ENCODE measurements around the gene CAPRIN2. TPM values are rescaled to one million over a fixed set of nuclear protein-coding genes. Genes with fewer than 3 reads are reported as not detected.

Gene CAPRIN2
- total and polyA plus RNA-seq, 2 of the 8 experiments (the other 6 are each of a cell fraction or from before 2014, with no cell fraction given) = 24.8 to 52.0 TPM

DNA sequence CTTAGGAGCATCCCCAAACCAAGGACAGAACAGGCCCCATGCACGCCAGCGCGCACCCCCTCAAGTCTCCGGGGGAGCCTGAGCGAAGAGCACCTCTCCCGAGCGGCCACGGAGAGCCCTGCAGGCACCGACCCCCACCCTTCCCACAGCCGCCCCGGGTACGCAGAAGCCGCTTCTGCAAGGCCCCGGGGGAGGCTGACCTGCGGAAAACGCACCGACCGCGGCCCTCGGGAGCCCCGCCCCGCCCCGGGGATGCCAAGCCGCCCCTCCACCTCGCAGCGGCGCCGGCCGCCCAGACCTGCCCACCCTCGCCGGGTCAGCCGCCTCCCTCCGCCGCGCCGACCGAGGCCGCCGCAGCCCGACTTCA is 385 bp downstream of the CAPRIN2 start:
- peak overlapping the region; percentile 52 for H3K56ac ChIP-seq (replicated peaks; ENCODE audit: insufficient read length, low read depth, low read length)
- peak overlapping the region; percentile 68; the same call in 1 of the 2 replicates for H3K27ac ChIP-seq (ENCODE audit: low read depth, low read length)
- H3K4me1 ChIP-seq (replicated peaks in 1 of 4; ENCODE audit: control insufficient read depth in 3 of 4, insufficient read depth in 4 of 4, low read length in 3 of 4) = peaks cover 3 to 6% (median 4%) of the 10 kb centered on the region in 4 experiments; a peak in 5 of 7 replicates
- H3K23me2 ChIP-seq (ENCODE audit: low read depth, low read length) = peaks cover 10% of the 10 kb centered on the region
- no peaks in the 10 kb centered on the region for H3K27me3 ChIP-seq (replicated peaks in 1 of 4; ENCODE audit: control insufficient read depth in 3 of 4, extremely low read depth in 1 of 4, insufficient read depth in 3 of 4, low read length in 3 of 4)
- H2AFZ ChIP-seq (ENCODE audit: low read length) = peak overlapping the region; percentile 68; the same call in 1 of the 2 replicates
- no peak overlapping the region for H2BK20ac ChIP-seq (ENCODE audit: low read length)
- no peak overlapping the region for H3K23ac ChIP-seq (ENCODE audit: insufficient read length)
- no peaks in the 10 kb centered on the region; the same call in 1 of the 2 replicates for H3K79me1 ChIP-seq (ENCODE audit: low read depth, low read length)
- peak overlapping the region; percentile 38; the same call in 1 of the 2 replicates for H2BK5ac ChIP-seq (ENCODE audit: low read depth, low read length)
- H3K9me3 ChIP-seq (ENCODE audit: insufficient read depth in 2 of 2, low read depth in 1 of 2, low read length in 1 of 2) = no peaks in the 10 kb centered on the region
- CTCF ChIA-PET (ENCODE audit: partially characterized antibody) = interaction anchor here (0.8 to 3.7 kb wide), 15 partner anchors 10 to 789 kb away, joined by 3 to 30 read pairs (median 6); no protein-coding TSS in a partner anchor
- no CpG with 5 or more reads among the region's 40 CpGs for WGBS, 2 experiments (ENCODE audit: extremely low coverage in 1 of 2, insufficient coverage in 1 of 2, insufficient read length in 1 of 2, insufficient replicate concordance in 2 of 2, low coverage in 1 of 2, low lambda C conversion rate in 2 of 2, missing lambda C conversion rate in 1 of 2)
- H4K8ac ChIP-seq (ENCODE audit: extremely low read depth, insufficient read depth, low read length) = 0 out of 2 replicates have a peak overlapping the region, but pooled peaks have one; percentile 75
- FAIRE-seq (no peak), DNase-seq (ENCODE audit: low read depth in 1 of 2, low spot score in 2 of 2) (no peak)
- peak overlapping the region; percentile 56 to 86 (median 72) for H3K9ac ChIP-seq (replicated peaks in 1 of 4; ENCODE audit: extremely low read depth in 1 of 4, low read depth in 3 of 4, low read length in 3 of 4)
- no peak overlapping the region for H2AK5ac ChIP-seq (ENCODE audit: low read depth, low read length)
- H3K79me2 ChIP-seq (ENCODE audit: control insufficient read depth in 1 of 2, insufficient read depth in 2 of 2, low read length in 2 of 2) = peaks cover 0 to 48% of the 10 kb centered on the region in 2 experiments; a peak in 3 of 4 replicates
- H4K91ac ChIP-seq (replicated peaks; ENCODE audit: insufficient read length, low read length) = peak overlapping the region; percentile 46
- H3K4me3 ChIP-seq (ENCODE audit: extremely low read depth in 1 of 4, insufficient read depth in 2 of 4, low read depth in 3 of 4, low read length in 4 of 4) = peak overlapping the region; percentile 70 to 98 (median 86)
- H2BK120ac ChIP-seq (replicated peaks; ENCODE audit: low read depth, low read length) = no peak overlapping the region
- H3K4me2 ChIP-seq (ENCODE audit: insufficient read depth in 1 of 2, low read depth in 2 of 2, low read length in 2 of 2) = peak overlapping the region; percentile 80 to 97
- H2BK12ac ChIP-seq (ENCODE audit: low read depth, low read length) = no peak overlapping the region
- H3K36me3 ChIP-seq (ENCODE audit: control insufficient read depth in 2 of 4, insufficient read depth in 4 of 4, low read length in 3 of 4) = peaks cover 0 to 15% (median 3%) of the 10 kb centered on the region in 4 experiments; a peak in 3 of 8 replicates
- peak overlapping the region; percentile 9 for H3K4ac ChIP-seq (replicated peaks; ENCODE audit: insufficient read length, low read depth, low read length)
- H4K5ac ChIP-seq (ENCODE audit: insufficient read length, low read depth, low read length) = peak overlapping the region; percentile 3
- H4K20me1 ChIP-seq (replicated peaks in 1 of 2; ENCODE audit: control insufficient read depth in 1 of 2, insufficient read depth in 2 of 2, low read length in 2 of 2) = no peaks in the 10 kb centered on the region
- peak overlapping the region; percentile 56 for H3K18ac ChIP-seq (ENCODE audit: extremely low read depth, low read length)
- POLR2A ChIA-PET (ENCODE audit: partially characterized antibody) = interaction anchor here (0.7 to 3.7 kb wide), 6 partner anchors 10 to 59 kb away, joined by 3 to 22 read pairs (median 6); partner anchors contain the start of gene IPO8
- no peak overlapping the region for H2BK15ac ChIP-seq (ENCODE audit: low read length)
- H3K14ac ChIP-seq (ENCODE audit: insufficient read length) = no peak overlapping the region
- 0 out of 2 replicates have a peak, but pooled peaks have one; percentile 51 for TF ChIP-seq PHF8 (conservative IDR thresholded peaks at IDR 0.05; ENCODE audit: low read depth, low read length)
- no peak for TF ChIP-seq TAF1 (IDR thresholded peaks at IDR 0.05; ENCODE audit: low read depth, low read length)
- no peak for TF ChIP-seq EGR1 (IDR thresholded peaks at IDR 0.05; ENCODE audit: borderline replicate concordance, low read depth, low read length)
- TF ChIP-seq KDM4A (IDR thresholded peaks at IDR 0.05; ENCODE audit: low read depth, low read length, severe bottlenecking) = peak; percentile 73
- TF ChIP-seq TBP (IDR thresholded peaks at IDR 0.05; ENCODE audit: low read depth, low read length) = no peak
- no peak for TF ChIP-seq JUND (IDR thresholded peaks at IDR 0.05; ENCODE audit: low read length)
- TF ChIP-seq, protein P1, sequence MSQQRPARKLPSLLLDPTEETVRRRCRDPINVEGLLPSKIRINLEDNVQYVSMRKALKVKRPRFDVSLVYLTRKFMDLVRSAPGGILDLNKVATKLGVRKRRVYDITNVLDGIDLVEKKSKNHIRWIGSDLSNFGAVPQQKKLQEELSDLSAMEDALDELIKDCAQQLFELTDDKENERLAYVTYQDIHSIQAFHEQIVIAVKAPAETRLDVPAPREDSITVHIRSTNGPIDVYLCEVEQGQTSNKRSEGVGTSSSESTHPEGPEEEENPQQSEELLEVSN (IDR thresholded peaks at IDR 0.05) = no peak
- no peak for TF ChIP-seq JUN (IDR thresholded peaks at IDR 0.05; ENCODE audit: low read depth, low read length)
- TF ChIP-seq HDAC6 (IDR thresholded peaks at IDR 0.05; ENCODE audit: low read depth, low read length) = no peak
- no peak for TF ChIP-seq SAP30 (IDR thresholded peaks at IDR 0.05; ENCODE audit: insufficient read depth, insufficient replicate concordance, low read length)
- no peak for TF ChIP-seq USF2 (IDR thresholded peaks at IDR 0.05; ENCODE audit: low read length)

Measured in H1 (cell line).